Transverse colon (tissue), 4 donors: ENCODE results near the gene NUCB1. TPM values are rescaled to one million over a fixed set of nuclear protein-coding genes. Genes with fewer than 3 reads are reported as not detected.
"Not testable (repeated sequence)": the region's sequence is repeated elsewhere in the genome, so short reads cannot be mapped to it uniquely, and the experiment has no call there.

ENCODE experiments used
- DNase-seq: peaks from one replicate; pipeline ENCODE4 v3.0.0-alpha.2; 2019
- H3K27ac ChIP-seq, 4 donors: fragments of 200-600 bp; sonication (generic); 2 replicates each; pipeline ENCODE4 v1.5.1; 2016 to 2018; ENCODE audit warnings: inconsistent platforms in 4 of 4
- H3K27me3 ChIP-seq: fragments of 200-600 bp; sonication (generic); 2 replicates; pipeline ENCODE4 v1.5.1; 2017; ENCODE audit warnings: inconsistent platforms
- H3K36me3 ChIP-seq, 4 donors: fragments of 200-600 bp; sonication (generic); 2 replicates each; pipeline ENCODE4 v1.5.1; 2017 to 2019; ENCODE audit warnings: inconsistent platforms in 4 of 4
- H3K4me1 ChIP-seq, 4 donors: fragments of 200-600 bp; sonication (generic); 2 replicates each; pipeline ENCODE4 v1.5.1; 2017 to 2020; ENCODE audit warnings: inconsistent platforms in 4 of 4
- H3K4me3 ChIP-seq, 4 donors: fragments of 200-600 bp; sonication (generic); 1 replicate in 1 of 4; 2 replicates in 3 of 4; pipeline versions ENCODE4 v1.5.1 to v1.6.1; 2017 to 2019; ENCODE audit warnings: inconsistent platforms in 4 of 4
- H3K9me3 ChIP-seq, 2 donors: fragments of 200-600 bp; sonication (generic); 2 replicates each; pipeline ENCODE4 v1.5.1; 2017 to 2019; ENCODE audit warnings: inconsistent platforms in 2 of 2
- CTCF ChIP-seq, 5 experiments: fragments of 200-600 bp in 3 of 5; fragments of 450-650 bp in 2 of 5; sonication (generic) in 3 of 5; IDR thresholded peaks; 1 replicate in 2 of 5; 2 replicates in 3 of 5; pipeline ENCODE4 v1.5.1; 2016 to 2017; ENCODE audit warnings: antibody characterized with exemption in 5 of 5, inconsistent platforms in 3 of 5, mild to moderate bottlenecking in 2 of 5, moderate library complexity in 1 of 5
- EP300 ChIP-seq: sonication (generic); formaldehyde crosslinking; IDR thresholded peaks from one replicate; pipeline ENCODE4 v1.6.1; 2017; ENCODE audit warnings: antibody characterized with exemption, low read depth
- POLR2A ChIP-seq: fragments of 450-650 bp; IDR thresholded peaks from one replicate; pipeline ENCODE4 v1.6.1; 2016; ENCODE audit warnings: antibody characterized with exemption, mild to moderate bottlenecking, moderate library complexity
- POLR2AphosphoS5 ChIP-seq, 3 donors: sonication (generic); formaldehyde crosslinking; IDR thresholded peaks; one replicate each; pipeline ENCODE4 v1.6.1; 2016; ENCODE audit warnings: antibody characterized with exemption in 3 of 3
- whole genome bisulfite sequencing, 2 donors: methylation state at CpG; one replicate each; pipeline ENCODE4 v1.1.5; 2018; ENCODE audit warnings: low coverage in 1 of 2; 5-methylcytosine and 5-hydroxymethylcytosine counted together
- in situ Hi-C, 4 donors: fragments of 200-750 bp; cut with MboI; loops; one replicate each; pipeline versions ENCODE4 v1.15.0 to v1.15.1; 2017; ENCODE audit warnings: low sequenced_read_pairs in 3 of 4, low pct_ligation_motif_present in 1 of 4, low pct_unique_long_range_greater_than_20kb in 1 of 4
- intact Hi-C: fragments of 100-400 bp; cut with DNase I; formaldehyde crosslinking; loops from one replicate; pipeline ENCODE4 v1.15.1; 2023; ENCODE audit warnings: low total_unique reads
- total RNA-seq, 4 donors: library from RNA; depleted of rRNA; stranded (reverse); fragments of >200 nt; gene quantifications; one replicate each; pipeline ENCODE4 v1.1.0, GENCODE V29; 2016

NUCB1 gene
- total RNA-seq, 4 donors from 2014 or later: 135 to 196 (median 174) TPM

- H3K27ac ChIP-seq: peak overlapping the region in 1 of 4 donors; percentile 12
- H3K9me3 ChIP-seq: no peaks in the 10 kb centered on the region
- peaks cover 0 to 8% (median 0%) of the 10 kb centered on the region in 4 donors for H3K4me1 ChIP-seq
- no peak overlapping the region for H3K4me3 ChIP-seq
- in situ Hi-C loops (no loop called here), intact Hi-C loops (no loop called here)
- no peaks in the 10 kb centered on the region for H3K27me3 ChIP-seq
- no peak for DNase-seq
- H3K36me3 ChIP-seq: peaks cover 0 to 4% (median 0%) of the 10 kb centered on the region in 4 donors
- no peak for TF ChIP-seq POLR2AphosphoS5 (IDR thresholded peaks at IDR 0.05)
- TF ChIP-seq EP300: no peak
- TF ChIP-seq POLR2A: no peak
- no peak for TF ChIP-seq CTCF (IDR thresholded peaks at IDR 0.05)
- 87 to 92% methylated on average over 7 to 30 of the region's 30 CpGs for WGBS, 2 donors
Observed at GRCh38 chr19:48881741-48882657, 18.1 kb upstream of the NUCB1 start.

GRCh38 chr19:48883726-48884125 lies 16.4 kb upstream of the NUCB1 start:
- DNase-seq: no peak
- Histone ChIP-seq H3K4me3 (no peak overlapping the region), H3K36me3 (peaks cover 0 to 4% (median 0%) of the 10 kb centered on the region in 4 donors), H3K4me1 (no peaks in the 10 kb centered on the region), H3K9me3 (no peaks in the 10 kb centered on the region), H3K27me3 (no peaks in the 10 kb centered on the region), H3K27ac (no peak overlapping the region)
- WGBS, 2 donors: 92 to 94% methylated on average over 5 to 7 of the region's 7 CpGs
- in situ Hi-C loops (no loop called here), intact Hi-C loops (no loop called here)
- TF ChIP-seq CTCF (IDR thresholded peaks at IDR 0.05) (no peak), POLR2AphosphoS5 (IDR thresholded peaks at IDR 0.05) (no peak), EP300 (no peak)

- Histone ChIP-seq H3K4me1 (peaks cover 0 to 5% (median 2%) of the 10 kb centered on the region in 4 donors), H3K9me3 (no peaks in the 10 kb centered on the region), H3K27ac (no peak overlapping the region), H3K36me3 (no peaks in the 10 kb centered on the region), H3K27me3 (no peaks in the 10 kb centered on the region), H3K4me3 (no peak overlapping the region)
- 77 to 96% methylated on average over 4 to 21 of the region's 21 CpGs for WGBS, 2 donors
- no peak for TF ChIP-seq POLR2AphosphoS5 (IDR thresholded peaks at IDR 0.05)
- no peak for TF ChIP-seq POLR2A
- TF ChIP-seq EP300: no peak
- in situ Hi-C loops (no loop called here), intact Hi-C loops (no loop called here)
- DNase-seq: no peak
Observed at GRCh38 chr19:48887861-48888612, 12.1 kb upstream of the NUCB1 start.

GRCh38 chr19:48889496-48889895 lies 10.6 kb upstream of the NUCB1 start:
- H3K4me1 ChIP-seq, DNase-seq, intact Hi-C loops, H3K36me3 ChIP-seq, H3K4me3 ChIP-seq, H3K9me3 ChIP-seq, H3K27me3 ChIP-seq, in situ Hi-C loops, H3K27ac ChIP-seq: not testable (repeated sequence)
- 52% methylated on average over 3 of the region's 3 CpGs; no CpG with 5 or more reads in 1 of the 2 donors for WGBS, 2 donors

DNA sequence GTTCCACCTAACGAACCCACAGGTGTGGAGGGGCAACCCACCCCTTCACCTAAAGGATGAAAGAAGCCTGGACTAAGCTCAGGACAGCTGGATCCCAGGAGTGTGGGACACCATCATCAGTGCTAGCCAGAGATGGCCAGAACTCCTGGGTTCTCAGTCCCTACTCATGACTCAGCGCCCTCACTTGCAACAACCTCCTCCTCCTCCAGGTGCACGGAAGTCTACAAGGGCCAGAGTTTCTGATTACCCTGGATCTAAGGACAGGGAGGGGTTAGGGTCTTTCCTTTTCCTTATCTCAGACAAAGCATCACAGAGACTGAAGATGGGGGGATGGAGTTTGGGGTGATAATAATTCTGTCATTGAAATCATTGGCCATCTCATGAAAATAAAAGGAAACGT lies 9.6 kb upstream of the NUCB1 start:
- 84 to 92% methylated on average over 2 to 4 of the region's 4 CpGs for WGBS, 2 donors
- TF ChIP-seq POLR2A (no peak), CTCF (IDR thresholded peaks at IDR 0.05) (no peak)
- Histone ChIP-seq H3K4me1 (peaks cover 0 to 9% (median 4%) of the 10 kb centered on the region in 4 donors), H3K36me3 (no peaks in the 10 kb centered on the region), H3K4me3 (no peak overlapping the region), H3K9me3 (no peaks in the 10 kb centered on the region), H3K27me3 (no peaks in the 10 kb centered on the region), H3K27ac (no peak overlapping the region)
- in situ Hi-C loops: no loop called here
- intact Hi-C loops: no loop called here
- no peak for DNase-seq
